GM23248 (cell line): ENCODE data around the gene CDKAL1. TPM values are rescaled to one million over a fixed set of nuclear protein-coding genes. Genes with fewer than 3 reads are reported as not detected.

Experiments used
- DNase-seq: peaks from one replicate; pipeline ENCODE4 v3.0.0-alpha.2; 2015
- H2AFZ ChIP-seq: fragments of 200-600 bp; sonication (generic); 2 replicates; pipeline ENCODE4 v1.6.1; 2016; ENCODE audit warnings: antibody characterized with exemption
- H3F3A ChIP-seq: fragments of 200-600 bp; sonication (generic); 2 replicates; pipeline ENCODE4 v1.6.1; 2016; ENCODE audit warnings: mild to moderate bottlenecking, antibody characterized with exemption, mixed run types; ENCODE audit not compliant: insufficient read depth
- H3K27ac ChIP-seq: fragments of 200-600 bp; sonication (generic); 2 replicates; pipeline ENCODE4 v1.5.1; 2016; ENCODE audit warnings: mild to moderate bottlenecking
- H3K27me3 ChIP-seq: fragments of 200-600 bp; sonication (generic); replicated peaks from 2 replicates; pipeline ENCODE4 v1.6.1; 2016; ENCODE audit warnings: mild to moderate bottlenecking; ENCODE audit not compliant: insufficient read depth
- H3K36me3 ChIP-seq: fragments of 200-600 bp; sonication (generic); 2 replicates; pipeline ENCODE4 v1.6.1; 2016; ENCODE audit warnings: low read depth, mild to moderate bottlenecking
- H3K4me1 ChIP-seq: fragments of 200-600 bp; sonication (generic); 2 replicates; pipeline ENCODE4 v1.6.1; 2016; ENCODE audit warnings: mild to moderate bottlenecking; ENCODE audit not compliant: insufficient read depth
- H3K4me2 ChIP-seq: fragments of 200-600 bp; sonication (generic); one replicate; pipeline ENCODE4 v1.6.1; 2016; ENCODE audit warnings: mild to moderate bottlenecking; ENCODE audit not compliant: unreplicated experiment
- H3K4me3 ChIP-seq: fragments of 200-600 bp; sonication (generic); 2 replicates; pipeline ENCODE4 v1.5.1; 2016; ENCODE audit warnings: mild to moderate bottlenecking
- H3K79me2 ChIP-seq: fragments of 200-600 bp; sonication (generic); 2 replicates; pipeline ENCODE4 v1.6.1; 2016; ENCODE audit warnings: mild to moderate bottlenecking; ENCODE audit not compliant: insufficient read depth
- H3K9ac ChIP-seq: fragments of 200-600 bp; sonication (generic); 2 replicates; pipeline ENCODE4 v1.6.1; 2016; ENCODE audit warnings: mild to moderate bottlenecking
- H3K9me2 ChIP-seq: fragments of 200-600 bp; sonication (generic); 2 replicates; pipeline ENCODE4 v1.6.1; 2016; ENCODE audit warnings: mixed run types, mild to moderate bottlenecking, moderate library complexity; ENCODE audit not compliant: insufficient read depth
- H3K9me3 ChIP-seq: fragments of 200-600 bp; sonication (generic); one replicate; pipeline ENCODE4 v1.6.1; 2017; ENCODE audit warnings: low read depth
- H4K20me1 ChIP-seq: fragments of 200-600 bp; sonication (generic); 2 replicates; pipeline ENCODE4 v1.6.0; 2016; ENCODE audit not compliant: insufficient read depth
- EZH2 ChIP-seq: fragments of 200-600 bp; sonication (generic); IDR thresholded peaks from 2 replicates; pipeline ENCODE4 v1.6.1; 2018; ENCODE audit warnings: antibody characterized with exemption, mild to moderate bottlenecking; ENCODE audit not compliant: insufficient read depth, poor library complexity, severe bottlenecking
- EZH2phosphoT487 ChIP-seq: fragments of 200-600 bp; sonication (generic); IDR thresholded peaks from 2 replicates; pipeline ENCODE4 v1.6.1; 2018; ENCODE audit warnings: antibody characterized with exemption, moderate library complexity, mild to moderate bottlenecking, low read depth; ENCODE audit not compliant: insufficient read depth
- WGBS, 2 experiments: methylation state at CpG; one replicate each; pipeline ENCODE4 v1.1.6; 2015 to 2017; ENCODE audit warnings: low lambda C conversion rate in 2 of 2, low coverage in 1 of 2; ENCODE audit errors: missing lambda C conversion rate in 2 of 2; 5-methylcytosine and 5-hydroxymethylcytosine counted together
- in situ Hi-C: fragments of 300-500 bp; cut with MboI; formaldehyde crosslinking; loops from 2 replicates; pipeline ENCODE4 v1.15.0; 2020
- polyA plus RNA-seq: library from polyadenylated mRNA; unstranded; fragments of >200 nt; fragmentation: Nextera tagmentation; extraction: Ambion mirVana; gene quantifications from 2 replicates; pipeline ENCODE4 v1.2.1, GENCODE V29; 2016
- total RNA-seq: library from RNA; depleted of rRNA; stranded (reverse); fragments of >200 nt; shearing (Covaris generic); gene quantifications from 2 replicates; pipeline ENCODE4 v1.2.3, GENCODE V29; 2014

The CDKAL1 gene
- total and polyA plus RNA-seq, 2 experiments from 2014 or later, result 7.5 to 10.8 TPM

DNA sequence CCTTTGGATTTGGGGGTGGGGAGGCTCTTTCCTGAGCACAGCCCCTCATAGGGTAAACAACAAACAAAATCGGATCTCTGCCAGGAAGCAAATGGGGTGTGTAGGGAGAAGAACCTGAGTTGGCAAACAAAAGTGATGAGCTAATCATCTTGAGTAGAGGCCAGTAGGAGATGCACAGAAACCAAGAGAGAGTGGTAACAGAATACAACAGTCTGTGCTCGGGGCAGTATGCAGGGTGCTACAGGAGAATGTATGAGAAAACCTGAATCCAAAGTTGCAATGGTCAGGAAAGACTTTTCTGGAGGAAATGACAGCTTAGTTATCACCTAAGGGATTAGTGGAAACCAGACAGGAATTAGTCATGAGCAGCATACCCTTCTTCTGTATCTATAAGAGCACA is 177.8 kb downstream of the CDKAL1 start:
- TF ChIP-seq EZH2phosphoT487 (no peak), EZH2 (no peak)
- Histone ChIP-seq H3K4me1 (peaks cover 16% of the 10 kb centered on the region), H3K9me2 (no peaks in the 10 kb centered on the region), H3K79me2 (no peaks in the 10 kb centered on the region), H3K4me3 (no peak overlapping the region), H3K9ac (no peak overlapping the region), H3K27ac (no peak overlapping the region), H3K9me3 (no peaks in the 10 kb centered on the region), H2AFZ (no peak overlapping the region), H3F3A (peaks cover 12% of the 10 kb centered on the region), H3K27me3 (no peaks in the 10 kb centered on the region), H3K36me3 (no peaks in the 10 kb centered on the region), H4K20me1 (no peaks in the 10 kb centered on the region), H3K4me2 (no peak overlapping the region)
- WGBS, 2 experiments, result 62 to 70% methylated on average over 2 of the region's 2 CpGs
- no peak for DNase-seq
- in situ Hi-C loops, result no loop called here

DNA sequence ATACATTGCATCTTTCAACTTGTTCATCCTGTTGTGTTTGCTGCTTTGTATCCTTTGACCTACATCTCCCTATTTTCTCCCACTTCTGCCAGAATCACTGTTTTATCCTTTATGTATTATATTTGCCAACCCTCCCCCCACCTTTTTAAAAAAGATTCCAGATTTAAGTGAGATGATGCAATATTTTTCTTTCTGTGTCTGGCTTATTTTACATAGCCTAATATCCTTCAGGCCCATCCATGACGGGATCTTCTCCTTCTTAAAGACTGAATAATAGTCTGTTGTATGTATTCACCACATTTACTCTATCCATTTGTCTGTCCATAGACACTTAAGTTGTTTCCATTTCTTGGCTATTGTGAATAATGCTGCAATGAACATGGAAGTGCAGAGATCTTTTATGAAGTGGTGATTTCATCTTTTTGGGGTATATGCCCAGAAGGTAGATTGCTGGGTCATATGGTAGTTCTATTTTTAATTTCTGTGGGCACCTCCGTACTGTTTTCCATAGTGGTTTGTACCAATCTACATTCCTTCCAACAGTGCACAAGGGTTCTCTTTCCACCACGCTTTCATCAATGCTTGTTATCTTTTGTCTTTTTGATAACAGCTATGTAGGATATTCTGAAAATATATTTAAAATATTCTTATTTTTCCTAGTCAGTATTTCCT is 181.0 kb downstream of the CDKAL1 start:
- no peaks in the 10 kb centered on the region for H3K9me3 ChIP-seq
- in situ Hi-C loops, result no loop called here
- TF ChIP-seq EZH2 (no peak), EZH2phosphoT487 (no peak)
- H3F3A ChIP-seq, result peaks cover 12% of the 10 kb centered on the region
- no peaks in the 10 kb centered on the region for H3K79me2 ChIP-seq
- DNase-seq, result no peak
- no peaks in the 10 kb centered on the region for H3K9me2 ChIP-seq
- no peak overlapping the region for H3K9ac ChIP-seq
- no peaks in the 10 kb centered on the region for H3K27me3 ChIP-seq
- no peaks in the 10 kb centered on the region for H3K36me3 ChIP-seq
- no peak overlapping the region for H2AFZ ChIP-seq
- H3K4me1 ChIP-seq, result peaks cover 16% of the 10 kb centered on the region
- H4K20me1 ChIP-seq, result no peaks in the 10 kb centered on the region
- 63 to 64% methylated on average over 3 of the region's 3 CpGs for WGBS, 2 experiments
- H3K4me2 ChIP-seq, result no peak overlapping the region
- H3K4me3 ChIP-seq, result no peak overlapping the region
- no peak overlapping the region for H3K27ac ChIP-seq

DNA sequence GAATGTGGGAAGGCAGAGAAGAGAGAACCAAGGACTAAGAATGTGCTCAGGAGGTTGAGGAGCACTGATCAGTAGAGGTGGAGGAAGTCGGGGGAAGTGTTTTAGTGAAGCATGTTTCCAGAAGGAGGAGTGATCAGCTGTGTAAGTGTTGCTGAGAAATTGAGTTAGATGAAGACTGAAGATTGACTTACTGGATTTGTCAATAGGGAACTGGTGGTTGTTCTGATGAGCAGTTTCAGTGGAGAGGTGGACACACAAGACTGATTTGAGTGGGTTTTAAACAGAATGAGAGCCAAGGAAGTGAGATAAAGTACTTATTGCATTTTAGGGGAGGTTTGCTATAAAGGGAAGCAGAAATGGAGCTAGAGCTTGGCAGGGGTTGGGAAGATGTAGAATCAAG is 182.6 kb downstream of the CDKAL1 start:
- Histone ChIP-seq H3K79me2 (no peaks in the 10 kb centered on the region), H3K4me2 (no peak overlapping the region), H2AFZ (no peak overlapping the region), H3K4me3 (no peak overlapping the region), H3K9me3 (no peaks in the 10 kb centered on the region), H3K9ac (no peak overlapping the region), H3K9me2 (no peaks in the 10 kb centered on the region), H3K4me1 (peaks cover 8% of the 10 kb centered on the region), H3K27ac (no peak overlapping the region), H3K27me3 (no peaks in the 10 kb centered on the region), H3K36me3 (no peaks in the 10 kb centered on the region), H4K20me1 (no peaks in the 10 kb centered on the region), H3F3A (peaks cover 2% of the 10 kb centered on the region; the same call in 1 of the 2 replicates)
- 92 to 100% methylated on average over 1 of the region's 1 CpG for WGBS, 2 experiments
- in situ Hi-C loops, result no loop called here
- no peak for DNase-seq
- TF ChIP-seq EZH2 (no peak), EZH2phosphoT487 (no peak)

DNA sequence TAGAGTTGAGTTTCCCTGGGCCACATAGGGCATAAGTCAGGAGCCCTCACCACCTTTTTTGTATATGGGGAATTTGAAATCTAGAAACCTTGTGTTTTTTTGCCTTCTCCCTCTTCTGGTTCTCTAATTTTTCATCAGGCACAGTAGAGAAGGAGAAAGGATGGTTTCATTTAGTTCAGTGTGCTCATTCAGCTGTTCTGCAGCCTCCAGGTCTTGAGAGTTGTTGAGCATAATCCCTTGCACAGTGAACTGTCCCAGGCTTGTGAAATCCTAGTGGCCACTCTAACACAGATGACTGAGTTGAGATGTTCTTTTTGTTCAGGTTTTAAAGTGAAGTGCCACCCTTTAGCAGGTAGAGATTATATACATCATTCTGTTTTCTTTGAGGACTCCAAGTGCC is 183.5 kb downstream of the CDKAL1 start:
- Histone ChIP-seq H3K27me3 (no peaks in the 10 kb centered on the region), H3K4me2 (no peak overlapping the region), H3F3A (no peaks in the 10 kb centered on the region), H3K4me1 (peaks cover 5% of the 10 kb centered on the region; the same call in 1 of the 2 replicates), H3K4me3 (no peak overlapping the region), H3K27ac (no peak overlapping the region), H3K79me2 (no peaks in the 10 kb centered on the region), H4K20me1 (no peaks in the 10 kb centered on the region), H3K36me3 (no peaks in the 10 kb centered on the region), H3K9me2 (no peaks in the 10 kb centered on the region), H3K9me3 (no peaks in the 10 kb centered on the region), H3K9ac (no peak overlapping the region), H2AFZ (no peak overlapping the region)
- in situ Hi-C loops, result no loop called here
- DNase-seq, result no peak
- TF ChIP-seq EZH2phosphoT487 (no peak), EZH2 (no peak)
